ENCODE results near the gene GDPD5.

The GDPD5 gene

DNA sequence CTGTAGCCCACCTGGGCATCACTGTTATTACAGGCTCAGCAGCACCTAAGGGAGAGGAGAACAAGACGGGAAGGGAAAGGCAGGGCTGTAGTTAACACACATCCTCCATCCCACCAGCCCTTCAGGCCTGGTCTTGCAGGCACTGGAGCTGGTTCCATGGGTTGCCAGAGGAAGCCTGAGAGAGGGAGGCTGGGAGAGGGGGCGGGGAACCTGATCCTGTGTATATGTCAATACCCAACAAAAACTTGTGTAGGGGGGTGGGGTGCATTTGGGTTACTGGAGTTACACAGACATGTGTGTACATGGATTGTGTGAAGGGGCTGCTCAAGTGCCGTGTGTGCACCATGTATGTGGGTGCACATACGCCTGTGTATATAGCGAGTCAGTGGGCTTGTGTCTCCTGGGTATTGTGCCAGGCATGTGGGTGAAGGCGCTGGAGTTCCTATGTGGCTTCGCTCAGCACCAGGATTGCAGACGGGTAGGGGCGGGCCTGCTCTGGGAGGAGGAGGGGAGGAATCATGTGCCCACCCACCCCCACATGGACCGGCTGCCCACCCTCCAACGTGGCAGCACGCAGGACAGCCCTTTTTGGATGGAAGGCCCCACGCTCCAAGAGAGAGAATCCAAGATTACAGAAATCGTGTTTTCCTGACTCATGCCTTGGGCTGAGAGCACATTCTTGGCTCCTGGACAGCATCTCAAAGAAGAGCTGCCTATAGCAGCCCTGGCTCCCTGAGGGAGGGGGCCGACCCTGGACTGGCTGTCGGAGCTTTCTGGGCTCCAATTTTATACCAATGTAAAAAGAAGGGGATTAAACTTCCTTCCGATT is 32.1 kb upstream of the GDPD5 start:
- no peak for DNase-seq

- DNase-seq, result no peak
Observed at GRCh38 chr11:75556275-75556674, 30.5 kb upstream of the GDPD5 start.

- DNase-seq, result no peak
Observed at GRCh38 chr11:75555079-75555811, 29.5 kb upstream of the GDPD5 start.

GRCh38 chr11:75554258-75555022 is 28.7 kb upstream of the GDPD5 start:
- no peak for DNase-seq

GRCh38 chr11:75553889-75554257 is 28.1 kb upstream of the GDPD5 start:
- no peak for DNase-seq

GRCh38 chr11:75553182-75553581 is 27.4 kb upstream of the GDPD5 start:
- DNase-seq, result no peak

DNA sequence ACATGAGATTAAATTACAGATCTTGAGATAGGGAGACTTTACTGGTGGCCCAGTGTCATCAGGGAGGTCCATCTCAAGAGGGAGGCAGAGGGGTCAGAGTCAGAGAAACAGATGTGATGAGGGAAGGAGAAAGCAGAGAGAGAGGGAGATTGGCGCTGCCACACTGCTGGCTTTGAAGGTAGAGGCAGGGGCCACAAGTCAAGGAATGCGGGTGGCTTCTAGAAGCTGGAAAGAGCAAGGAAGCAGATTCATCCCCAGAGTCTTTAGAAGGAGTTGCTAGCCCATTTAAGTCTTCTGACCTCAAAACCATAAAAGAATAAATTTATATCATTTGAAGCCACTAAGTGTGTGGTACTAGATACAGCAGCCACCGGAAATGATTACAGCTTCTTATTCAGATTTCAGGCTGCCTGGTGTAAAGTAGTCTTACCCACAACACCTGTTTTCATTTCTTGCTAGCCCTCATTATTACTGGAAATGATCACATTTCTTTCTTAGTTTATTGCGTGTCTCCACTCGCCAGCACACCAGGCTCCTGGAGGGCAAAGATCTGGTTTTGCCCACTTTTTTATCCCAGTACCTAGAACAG is 23.7 kb upstream of the GDPD5 start:
- peak; percentile 68 for DNase-seq

- DNase-seq, result no peak
Observed at GRCh38 chr11:75548595-75549272, 23.0 kb upstream of the GDPD5 start.

GRCh38 chr11:75547617-75548058 is 21.9 kb upstream of the GDPD5 start:
- DNase-seq, result peak; percentile 72

GRCh38 chr11:75547177-75547576 is 21.4 kb upstream of the GDPD5 start:
- no peak for DNase-seq

DNA sequence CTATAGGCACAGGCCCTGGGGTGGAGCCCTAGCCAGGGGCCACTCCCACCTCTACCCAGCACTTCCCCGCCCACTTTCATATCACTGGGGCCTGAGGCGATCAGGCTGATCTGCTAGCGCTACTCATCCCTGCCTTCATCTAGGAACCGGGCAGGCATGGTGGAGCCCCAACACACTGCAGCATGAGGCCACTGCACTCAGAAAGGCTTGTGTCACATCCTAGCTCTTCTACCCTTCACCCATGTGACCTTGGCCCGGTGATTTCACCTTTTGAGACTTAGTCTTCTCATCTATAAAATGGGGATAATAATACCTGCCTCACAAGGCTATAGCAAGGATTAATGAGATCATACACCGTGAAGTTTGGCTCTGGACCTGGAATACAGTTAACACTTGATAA is 18.1 kb upstream of the GDPD5 start:
- DNase-seq, result peak; percentile 80

GRCh38 chr11:75542088-75542438 is 16.3 kb upstream of the GDPD5 start:
- DNase-seq, result no peak

GRCh38 chr11:75541193-75542087 is 15.7 kb upstream of the GDPD5 start:
- no peak for DNase-seq

- no peak for DNase-seq
Observed at GRCh38 chr11:75539459-75540334, 14.0 kb upstream of the GDPD5 start.

- no peak for DNase-seq
Observed at GRCh38 chr11:75538150-75538942, 12.6 kb upstream of the GDPD5 start.

DNA sequence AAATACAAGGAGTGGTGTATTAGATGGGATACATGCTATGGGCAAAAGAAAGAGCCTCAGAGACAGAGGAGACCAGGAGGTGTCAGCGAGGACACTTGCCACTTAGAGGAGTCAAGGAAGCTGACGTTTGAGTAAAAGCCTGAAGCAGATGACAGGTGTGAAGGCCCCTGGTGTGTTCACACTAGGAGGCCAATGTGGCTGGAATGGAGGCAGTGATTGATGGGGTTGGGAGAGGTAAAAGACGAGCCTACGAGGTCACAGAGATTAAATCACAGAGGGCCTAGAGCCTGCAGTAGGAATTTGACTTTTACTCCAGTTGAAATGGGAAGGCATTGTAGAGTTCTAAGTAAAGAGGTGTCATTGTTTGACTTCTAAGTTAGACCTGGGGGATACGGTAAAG is 12.0 kb upstream of the GDPD5 start:
- no peak for DNase-seq

GRCh38 chr11:75536786-75537641 is 11.3 kb upstream of the GDPD5 start:
- DNase-seq, result peak; percentile 81

DNA sequence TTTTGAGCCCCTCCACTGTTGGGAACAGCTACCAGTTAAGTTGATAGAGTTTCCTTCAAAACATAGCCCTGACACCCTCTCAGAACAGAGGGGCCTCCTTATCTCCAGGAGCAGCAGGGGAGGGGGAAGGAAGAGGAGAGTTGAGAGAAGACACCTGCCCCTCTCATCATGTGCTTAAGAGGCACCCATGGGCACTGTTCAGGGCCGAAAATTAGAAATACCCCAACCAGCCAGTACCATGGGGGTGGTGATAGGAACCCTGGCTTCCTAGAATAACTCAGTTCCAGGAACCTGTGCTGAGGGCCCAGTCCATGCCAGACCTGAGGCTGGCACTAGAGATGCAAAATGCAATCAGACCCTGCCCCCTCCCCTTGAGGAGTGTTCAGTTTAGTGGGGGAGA is 9.3 kb upstream of the GDPD5 start:
- peak; percentile 95 for DNase-seq

Measured in hematopoietic multipotent progenitor cell treated with erythropoietin and hydrocortisone succinate and interleukin-3 and kit ligand, for 4 days (in vitro differentiated cells).